GM13976 (cell line): Measurements from ENCODE around the gene CD3D.

Experiments used
- DNase-seq: peaks from one replicate; pipeline ENCODE4 v3.0.0; 2012; ENCODE audit warnings: low spot score
- CTCF ChIP-seq: IDR thresholded peaks from 2 replicates; pipeline ENCODE4 v1.5.1; 2012; ENCODE audit warnings: borderline replicate concordance, mild to moderate bottlenecking; ENCODE audit not compliant: insufficient read depth; ENCODE audit errors: extremely low read depth, missing control alignments, control extremely low read depth
- in situ Hi-C: fragments of 300-500 bp; cut with MboI; formaldehyde crosslinking; loops from one replicate; pipeline ENCODE4 v1.12.0; 2022; ENCODE audit warnings: low sequenced_read_pairs, mixed read lengths, inconsistent platforms; ENCODE audit not compliant: unreplicated experiment

The CD3D gene

GRCh38 chr11:118374729-118375128, 32.2 kb upstream of the CD3D start:
- no peak for DNase-seq
- in situ Hi-C loops: loop anchor here (25.0 kb wide), 1 partner anchor 113 kb away; no protein-coding TSS in a partner anchor
- TF ChIP-seq CTCF: no peak

GRCh38 chr11:118373871-118374270, 31.4 kb upstream of the CD3D start:
- in situ Hi-C loops: no loop called here
- no peak for TF ChIP-seq CTCF

GRCh38 chr11:118373263-118373662, 30.8 kb upstream of the CD3D start:
- DNase-seq: no peak
- TF ChIP-seq CTCF: no peak
- in situ Hi-C loops: no loop called here

More at GRCh38 chr11:118373871-118374270, 31.4 kb upstream of the CD3D start:
- no peak for DNase-seq

- no peak for TF ChIP-seq CTCF
- in situ Hi-C loops: no loop called here
These were observed 28.3 kb upstream of the CD3D start for GRCh38 chr11:118370774-118371173.

GRCh38 chr11:118366287-118366686, 23.8 kb upstream of the CD3D start:
- in situ Hi-C loops: no loop called here

More at GRCh38 chr11:118370774-118371173, 28.3 kb upstream of the CD3D start:
- no peak for DNase-seq

GRCh38 chr11:118364956-118365615, 22.6 kb upstream of the CD3D start:
- TF ChIP-seq CTCF: no peak
- DNase-seq: no peak
- in situ Hi-C loops: no loop called here

More at GRCh38 chr11:118366287-118366686, 23.8 kb upstream of the CD3D start:
- TF ChIP-seq CTCF: no peak
- DNase-seq: no peak
